GM21717 (cell line): ENCODE measurements around the gene CD58.

Experiments used
- ATAC-seq: cut with Tn5 transposase; IDR thresholded peaks from one replicate; pipeline ENCODE4 v1.9.1; 2021; ENCODE audit warnings: mild to moderate bottlenecking, moderate library complexity; ENCODE audit not compliant: unreplicated experiment

Gene CD58

GRCh38 chr1:116494353-116494692 is 76.5 kb downstream of the CD58 start:
- no peak for ATAC-seq

GRCh38 chr1:116493484-116494352 is 77.1 kb downstream of the CD58 start:
- ATAC-seq, result no peak

- no peak for ATAC-seq
Observed at GRCh38 chr1:116493036-116493435, 77.8 kb downstream of the CD58 start.

- ATAC-seq, result no peak
Observed at GRCh38 chr1:116492358-116492811, 78.4 kb downstream of the CD58 start.

GRCh38 chr1:116491700-116492357 is 79.0 kb downstream of the CD58 start:
- ATAC-seq, result no peak

- ATAC-seq, result no peak
Observed at GRCh38 chr1:116490588-116490987, 80.2 kb downstream of the CD58 start.

GRCh38 chr1:116489231-116489697 is 81.6 kb downstream of the CD58 start:
- no peak for ATAC-seq

GRCh38 chr1:116488071-116488470 is 82.8 kb downstream of the CD58 start:
- no peak for ATAC-seq

- no peak for ATAC-seq
Observed at GRCh38 chr1:116487583-116487982, 83.2 kb downstream of the CD58 start.

GRCh38 chr1:116487031-116487430 is 83.8 kb downstream of the CD58 start:
- no peak for ATAC-seq

GRCh38 chr1:116486424-116486823 is 84.4 kb downstream of the CD58 start:
- no peak for ATAC-seq

GRCh38 chr1:116485976-116486375 is 84.8 kb downstream of the CD58 start:
- no peak for ATAC-seq

GRCh38 chr1:116485071-116485735 is 85.6 kb downstream of the CD58 start:
- peak; percentile 83 for ATAC-seq

- ATAC-seq, result no peak
Observed at GRCh38 chr1:116483481-116484309, 87.1 kb downstream of the CD58 start.

- no peak for ATAC-seq
Observed at GRCh38 chr1:116482490-116482889, 88.3 kb downstream of the CD58 start.

- no peak for ATAC-seq
Observed at GRCh38 chr1:116481934-116482333, 88.9 kb downstream of the CD58 start.

- ATAC-seq, result no peak
Observed at GRCh38 chr1:116478621-116479020, 92.2 kb downstream of the CD58 start.

- no peak for ATAC-seq
Observed at GRCh38 chr1:116477429-116477828, 93.4 kb downstream of the CD58 start.

- ATAC-seq, result no peak
Observed at GRCh38 chr1:116476321-116476720, 94.5 kb downstream of the CD58 start.

- no peak for ATAC-seq
Observed at GRCh38 chr1:116475850-116476218, 95.0 kb downstream of the CD58 start.
